HG02759 (cell line): Measurements from ENCODE around the gene OTOF.

Experiments used
- ATAC-seq: cut with Tn5 transposase; IDR thresholded peaks from one replicate; pipeline ENCODE4 v1.9.1; 2021; ENCODE audit warnings: mild to moderate bottlenecking, moderate library complexity; ENCODE audit not compliant: unreplicated experiment

The OTOF gene

DNA sequence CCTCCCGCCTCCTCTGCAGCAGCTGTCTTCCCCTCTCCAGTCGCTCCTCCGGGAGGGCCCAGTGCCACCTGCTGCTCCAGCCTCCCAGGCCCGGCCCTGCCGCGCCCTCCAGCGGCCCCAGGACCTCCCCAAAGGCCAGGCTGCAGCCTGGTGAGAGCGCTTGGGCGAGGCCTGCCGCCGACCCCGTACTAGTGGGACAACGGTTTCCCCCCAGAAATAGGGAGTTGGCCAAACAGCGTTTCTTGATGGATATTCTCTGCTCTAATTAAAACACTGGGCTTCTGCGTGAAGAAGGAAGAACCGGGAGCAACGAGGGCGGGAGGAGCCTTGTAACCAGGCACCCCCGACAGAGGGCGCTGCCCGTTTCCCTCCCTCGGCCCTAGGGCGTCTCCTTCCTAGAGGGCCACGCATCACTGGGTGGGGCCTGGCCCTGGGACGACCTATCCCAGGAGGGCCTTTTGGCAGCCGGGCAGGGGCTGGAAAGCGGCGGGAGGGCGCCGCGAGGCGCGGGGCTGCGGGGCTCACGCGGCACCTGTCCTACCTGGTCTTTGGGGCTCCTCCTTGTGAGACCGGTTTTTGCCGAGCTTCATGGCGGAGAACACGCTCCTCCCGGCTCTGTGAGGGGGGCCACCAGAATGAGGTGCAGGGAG is 25.4 kb upstream of the OTOF start:
- ATAC-seq = peak; percentile 73

DNA sequence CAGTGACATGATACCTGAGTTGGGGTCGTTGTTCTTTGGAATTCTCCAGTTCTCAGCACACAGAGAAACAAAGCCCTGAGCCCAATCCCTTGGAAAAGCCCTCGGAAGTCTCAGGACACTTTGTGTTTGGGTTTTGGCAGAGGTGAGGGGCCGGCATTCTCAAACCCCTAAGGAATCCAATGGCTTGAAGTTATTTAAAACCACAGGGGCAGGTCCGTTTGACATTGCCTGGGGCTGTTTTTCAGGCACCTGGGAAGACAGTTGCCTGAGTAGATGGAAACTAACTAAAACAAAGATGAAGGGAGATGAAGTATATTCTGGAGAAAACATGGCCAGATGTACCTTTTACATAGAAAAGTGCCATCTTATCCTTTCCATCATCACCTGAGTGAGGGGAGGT is 22.5 kb upstream of the OTOF start:
- ATAC-seq = no peak

DNA sequence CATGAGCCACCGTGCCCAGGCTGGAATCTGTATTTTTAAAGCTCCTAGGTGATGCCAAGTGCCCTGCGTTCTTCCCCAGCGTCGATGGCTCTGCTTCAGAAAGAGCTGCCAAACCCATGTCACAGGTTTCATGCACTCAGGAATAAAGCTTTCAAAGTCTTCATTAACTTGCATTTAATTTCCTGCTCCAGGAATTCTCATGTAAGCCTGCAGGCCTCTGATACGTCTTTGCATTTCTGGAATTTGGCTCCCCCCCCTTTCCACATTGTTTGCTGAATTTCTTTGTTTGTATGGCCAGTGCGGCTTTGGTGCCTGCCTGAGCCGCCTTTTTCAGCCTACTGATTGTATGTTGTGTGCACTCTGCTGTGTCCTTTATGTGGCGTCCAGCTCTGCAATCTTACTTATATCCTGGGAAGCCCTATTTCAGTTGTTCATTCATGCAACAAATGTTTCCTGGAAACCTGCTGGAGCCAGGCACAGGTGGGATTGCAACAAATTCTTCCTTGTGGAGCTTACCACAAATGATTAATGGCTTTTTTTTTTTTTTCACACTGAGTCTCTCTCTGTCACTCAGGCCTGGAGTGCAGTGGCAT is 17.9 kb upstream of the OTOF start:
- no peak for ATAC-seq

DNA sequence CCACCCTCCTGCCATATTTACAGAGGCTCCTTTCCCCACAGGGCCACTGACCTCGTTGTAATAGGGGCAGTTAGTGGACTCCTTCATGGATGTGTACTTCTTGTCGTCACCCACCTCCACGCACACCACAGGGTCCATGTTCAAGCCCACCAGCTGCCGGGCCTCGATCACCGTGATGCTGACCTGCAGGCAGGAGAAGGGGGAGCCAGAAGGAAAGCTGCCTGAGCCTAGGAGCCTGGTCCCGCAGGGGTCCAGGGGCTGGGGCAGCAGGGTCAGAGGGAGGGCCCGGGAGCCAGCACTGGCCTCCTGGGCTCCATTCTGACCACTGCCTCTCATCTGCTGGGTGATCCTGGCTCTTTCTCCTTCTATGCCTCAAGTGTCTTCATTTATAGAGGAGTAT is 17.0 kb upstream of the OTOF start:
- ATAC-seq = no peak

DNA sequence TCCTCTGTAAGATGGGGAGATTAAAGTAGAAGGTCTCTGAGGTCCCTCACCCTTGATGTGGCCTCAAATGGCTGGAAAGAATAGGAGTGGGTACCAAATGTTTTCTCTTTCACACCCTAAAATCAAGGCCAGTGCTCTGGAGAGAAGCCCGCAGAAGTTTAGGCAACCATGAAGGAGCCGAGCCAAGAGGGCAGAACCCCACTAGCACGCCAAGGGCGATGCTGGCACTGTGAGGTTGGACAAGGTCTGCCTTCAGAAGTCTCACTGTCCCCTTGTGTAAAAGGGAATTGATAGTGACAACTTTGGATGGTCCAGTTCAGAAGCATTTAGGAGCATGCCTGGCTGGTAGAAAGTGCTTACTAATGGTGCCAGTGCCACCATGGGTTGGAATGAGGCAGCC is 16.3 kb upstream of the OTOF start:
- ATAC-seq = no peak

DNA sequence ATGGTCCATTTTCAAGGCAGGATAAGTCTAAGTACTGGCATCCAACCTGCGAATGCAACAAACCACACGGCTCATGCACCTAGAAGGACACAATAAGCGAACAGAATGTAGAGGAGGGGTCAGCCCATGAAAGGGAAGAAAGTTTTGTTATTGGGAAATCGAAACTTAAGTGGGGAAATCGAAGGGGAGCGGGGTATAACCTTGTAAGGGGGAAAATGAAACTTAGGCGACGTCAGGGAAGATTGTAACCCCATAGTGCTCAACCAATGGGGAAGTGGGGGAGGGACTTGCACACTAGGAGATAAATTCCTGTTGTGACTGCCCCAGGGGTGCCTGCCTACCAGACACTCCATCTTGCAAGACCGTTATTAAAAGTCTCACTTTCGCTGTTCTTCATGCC is 15.6 kb upstream of the OTOF start:
- no peak for ATAC-seq

DNA sequence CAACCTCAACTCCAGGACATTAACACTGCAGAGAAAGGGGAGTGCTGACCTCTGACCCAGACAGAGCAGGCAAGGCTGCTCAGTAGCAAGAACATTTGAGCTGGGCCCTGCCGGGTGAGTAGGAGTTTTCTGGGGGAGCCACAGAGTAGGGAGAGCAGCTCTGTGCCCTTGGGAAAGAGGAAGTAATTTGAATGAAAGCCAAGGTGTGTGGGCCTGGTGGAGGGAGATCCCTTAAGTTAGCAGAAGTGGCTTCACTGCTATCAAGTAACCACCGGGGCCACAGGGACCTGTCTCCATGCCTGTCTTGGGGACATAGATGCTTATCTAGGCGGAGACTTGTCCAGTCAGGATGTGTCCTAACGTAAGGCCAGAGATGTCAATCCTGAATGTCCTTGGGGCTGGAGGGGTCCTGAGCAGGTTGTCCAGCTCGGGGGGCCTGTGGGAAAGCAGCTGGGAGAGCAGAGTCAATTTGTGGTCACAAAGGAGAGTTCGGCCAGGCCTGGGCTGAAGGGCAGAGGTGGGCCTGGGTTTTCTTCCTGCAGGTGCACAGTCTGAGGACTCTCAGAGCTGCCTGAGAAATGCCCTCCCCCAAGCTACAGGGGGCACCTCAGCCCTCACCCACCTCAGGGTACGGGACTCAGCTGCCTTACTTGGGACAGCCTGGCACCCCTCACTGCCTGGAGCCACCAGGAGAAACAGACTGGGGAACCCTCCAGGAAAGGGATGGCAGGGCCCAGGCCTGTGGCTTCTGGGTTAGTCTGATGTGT is 15.0 kb upstream of the OTOF start:
- no peak for ATAC-seq

DNA sequence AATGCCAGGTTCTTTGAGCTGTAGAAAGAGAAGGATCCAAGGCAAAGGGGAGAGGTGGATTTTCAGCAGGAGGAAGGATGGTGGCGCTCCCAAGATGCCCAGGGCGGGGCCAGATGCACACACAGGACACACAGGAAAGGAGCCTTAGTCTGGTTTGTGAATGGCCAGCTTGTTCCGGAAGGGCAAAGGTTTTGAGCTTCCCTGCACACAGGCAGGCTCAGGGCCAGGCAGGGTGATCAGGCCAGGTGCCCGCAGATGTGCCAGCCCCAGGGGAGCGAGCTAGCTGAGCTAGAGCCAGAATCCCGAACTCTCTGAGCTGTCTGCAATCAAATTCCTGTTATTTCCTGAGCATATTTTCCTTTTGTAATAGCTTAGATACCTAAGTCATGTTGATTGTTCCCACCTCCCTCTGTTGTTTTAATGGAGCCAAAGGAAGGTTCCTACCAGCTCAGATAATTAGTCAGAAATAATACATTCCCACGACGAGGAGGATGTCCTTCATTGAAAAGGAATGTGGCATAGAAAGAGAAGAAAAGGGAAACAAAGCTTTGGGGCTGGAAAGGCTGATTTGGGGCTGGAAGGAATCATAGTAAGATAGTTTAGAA is 13.7 kb upstream of the OTOF start:
- ATAC-seq = no peak

DNA sequence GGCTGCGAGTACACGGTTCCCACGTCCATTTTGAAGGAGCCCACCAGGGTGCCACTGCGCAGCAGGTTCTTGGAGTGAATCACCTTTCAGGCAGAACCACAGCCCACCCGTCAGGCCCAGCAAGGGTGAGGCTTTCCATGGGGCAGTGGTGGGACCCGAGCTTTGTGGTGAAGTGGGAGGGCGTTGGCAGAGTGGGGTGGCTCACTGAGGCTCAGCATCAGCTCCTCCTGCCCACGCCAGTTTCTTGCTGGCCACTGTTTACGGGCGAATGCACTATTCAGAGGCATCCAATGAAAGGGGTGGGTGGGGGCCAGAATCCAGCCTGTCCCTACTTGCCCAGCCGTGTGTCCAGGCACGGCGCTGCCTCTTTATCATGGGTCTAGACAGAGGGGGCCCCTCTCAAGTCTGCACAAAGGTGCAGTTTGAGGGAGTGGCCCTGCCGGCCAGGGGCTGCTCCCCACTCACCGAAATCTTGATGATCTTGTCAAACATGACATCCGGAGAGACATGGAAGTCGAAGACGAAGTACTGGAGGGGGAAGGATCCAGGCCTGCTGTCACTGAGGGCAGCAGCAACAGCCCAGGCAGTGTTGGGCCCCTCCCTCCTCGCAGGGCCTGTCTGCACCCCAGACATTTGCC is 11.4 kb upstream of the OTOF start:
- no peak for ATAC-seq

DNA sequence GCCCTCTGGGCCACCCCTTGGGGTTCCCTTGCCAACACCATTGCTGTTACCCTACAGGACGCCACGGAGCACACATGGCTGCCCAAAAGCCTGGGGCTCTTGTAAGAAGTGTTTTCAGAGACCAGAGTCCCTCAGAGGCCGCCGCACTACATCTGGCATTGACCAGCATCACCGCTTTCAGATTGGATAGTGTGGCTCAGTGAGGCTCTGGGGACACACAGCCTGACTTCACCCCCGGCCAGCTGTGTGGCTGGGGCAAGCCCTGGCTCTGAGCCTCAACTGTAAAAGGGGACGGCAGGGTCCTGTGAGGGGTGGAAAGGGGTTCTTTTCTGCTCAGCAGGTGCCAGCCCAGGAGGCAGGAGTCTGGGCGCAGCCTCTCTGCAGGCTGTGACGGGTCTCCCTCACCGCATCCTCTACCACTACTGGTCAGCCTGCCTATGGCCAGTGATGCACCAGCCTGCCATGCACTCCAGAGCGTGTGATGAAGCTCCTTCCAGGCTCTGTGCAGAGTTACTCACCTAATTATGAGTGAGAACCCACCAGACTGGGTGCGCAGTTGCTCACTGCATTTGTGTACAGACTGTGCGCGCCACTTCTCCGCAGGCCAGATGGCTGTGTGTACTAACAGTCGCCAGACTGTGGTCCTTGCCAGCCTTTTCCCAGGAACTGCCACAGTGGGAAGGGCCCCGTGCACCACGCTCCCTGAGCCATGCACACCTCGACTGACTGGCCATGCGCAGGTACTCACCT is 10.7 kb upstream of the OTOF start:
- no peak for ATAC-seq

DNA sequence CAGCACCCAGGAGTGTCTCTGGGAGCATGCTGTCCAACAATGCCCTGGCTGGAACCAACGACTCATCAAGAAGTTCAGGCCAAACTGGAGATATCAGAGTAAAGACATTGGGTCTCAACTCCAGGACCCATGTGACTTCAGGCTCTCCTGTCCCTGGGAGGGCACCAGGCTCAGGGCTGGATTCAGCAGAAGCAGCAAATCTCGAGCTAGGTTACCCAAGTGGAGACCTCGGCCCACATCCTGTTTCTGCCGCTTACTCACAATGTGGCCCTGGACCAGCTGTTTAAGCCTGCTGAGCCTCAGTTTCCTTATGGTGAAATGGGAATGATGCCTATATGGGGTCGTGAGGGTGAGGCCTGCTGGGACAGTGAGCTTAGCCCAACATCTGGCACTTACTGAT is 9.3 kb upstream of the OTOF start:
- ATAC-seq = no peak

DNA sequence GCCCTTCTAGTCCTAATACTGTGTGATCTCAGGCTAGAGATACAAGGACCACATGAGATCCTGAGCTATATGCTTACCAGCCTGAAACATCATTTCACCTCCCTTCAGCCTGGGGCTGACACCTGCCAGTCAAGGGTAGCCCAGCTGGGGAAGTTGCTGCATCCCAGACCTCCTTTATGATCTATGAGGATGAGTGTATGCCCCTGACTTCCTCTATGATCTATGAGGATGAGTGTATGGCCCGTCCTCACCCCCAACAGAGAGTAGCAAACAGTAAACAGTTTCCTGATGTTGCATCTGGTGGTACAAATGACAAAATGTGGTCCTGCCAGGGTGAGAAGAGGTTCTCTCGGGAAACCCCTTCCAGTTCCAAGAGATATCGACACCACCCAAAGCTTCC is 8.9 kb upstream of the OTOF start:
- no peak for ATAC-seq

DNA sequence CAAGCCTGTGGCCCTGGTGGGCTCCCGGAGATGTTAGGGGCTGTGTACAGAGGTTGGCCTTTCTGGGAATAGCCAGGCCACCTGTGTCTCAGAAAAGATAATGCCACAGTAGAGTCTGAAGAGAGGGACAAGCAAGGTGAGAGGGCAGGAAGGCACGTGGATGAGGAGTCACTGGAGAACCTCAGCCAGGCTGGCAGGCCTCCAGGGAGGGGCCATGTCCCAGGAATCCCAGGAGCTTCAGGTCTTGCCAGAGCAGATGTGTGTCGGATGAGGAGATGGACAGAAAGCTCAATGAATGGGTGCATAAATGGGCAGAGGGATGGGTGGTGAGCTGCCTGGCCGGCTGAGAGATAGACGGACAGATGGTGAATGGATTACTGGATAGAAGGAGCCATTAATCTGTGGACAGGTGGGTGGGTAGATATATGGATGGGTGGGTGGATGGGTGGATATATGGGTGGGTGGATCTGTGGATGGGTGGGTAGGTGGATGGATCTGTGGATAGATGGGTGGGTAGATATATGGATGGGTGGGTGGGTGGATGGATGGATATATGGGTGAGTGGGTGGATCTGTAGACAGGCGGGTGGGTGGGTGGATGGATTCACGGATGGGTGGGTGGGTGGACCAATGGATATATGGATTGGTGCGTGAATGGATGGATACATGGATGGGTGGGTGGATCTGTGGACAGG is 7.9 kb upstream of the OTOF start:
- ATAC-seq = no peak

DNA sequence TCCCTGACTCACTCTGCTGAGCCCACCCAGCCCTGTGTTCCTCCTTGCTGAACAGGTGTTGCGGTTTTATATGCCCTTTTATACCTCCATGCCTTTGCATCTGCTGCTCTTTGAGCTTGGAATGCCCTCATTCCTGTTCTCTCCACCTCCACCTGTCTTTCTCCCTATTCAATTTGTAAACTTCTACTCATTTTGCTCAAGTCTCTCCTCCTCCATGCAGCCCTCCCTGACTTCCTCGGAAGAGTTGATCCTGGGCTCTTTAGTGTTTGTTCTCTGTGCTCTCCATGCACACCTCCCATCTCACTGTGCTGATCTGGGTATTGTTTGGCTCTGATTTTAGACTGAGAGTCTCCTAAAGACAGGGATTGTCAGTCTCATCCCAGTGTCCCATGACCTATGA is 7.2 kb upstream of the OTOF start:
- no peak for ATAC-seq

DNA sequence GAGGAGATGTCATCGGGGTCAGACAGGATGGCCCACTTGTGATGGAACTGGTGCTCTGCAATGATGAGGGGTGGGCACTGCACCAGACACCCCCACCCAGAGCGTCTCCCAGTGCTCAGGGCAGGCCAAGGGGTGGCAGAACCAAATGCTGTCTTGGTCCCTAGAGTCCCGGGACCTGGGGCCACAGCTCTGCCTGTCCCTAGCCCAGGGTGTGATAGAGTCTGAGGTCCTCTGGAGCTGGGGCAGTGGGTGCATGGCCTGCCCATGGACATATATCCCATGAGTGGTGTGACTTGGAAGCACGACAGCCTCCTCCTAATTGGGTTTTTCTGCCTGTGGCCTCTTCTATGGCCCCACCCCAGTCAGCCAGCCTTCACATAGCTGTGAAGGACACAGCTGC is 6.7 kb upstream of the OTOF start:
- ATAC-seq = no peak

DNA sequence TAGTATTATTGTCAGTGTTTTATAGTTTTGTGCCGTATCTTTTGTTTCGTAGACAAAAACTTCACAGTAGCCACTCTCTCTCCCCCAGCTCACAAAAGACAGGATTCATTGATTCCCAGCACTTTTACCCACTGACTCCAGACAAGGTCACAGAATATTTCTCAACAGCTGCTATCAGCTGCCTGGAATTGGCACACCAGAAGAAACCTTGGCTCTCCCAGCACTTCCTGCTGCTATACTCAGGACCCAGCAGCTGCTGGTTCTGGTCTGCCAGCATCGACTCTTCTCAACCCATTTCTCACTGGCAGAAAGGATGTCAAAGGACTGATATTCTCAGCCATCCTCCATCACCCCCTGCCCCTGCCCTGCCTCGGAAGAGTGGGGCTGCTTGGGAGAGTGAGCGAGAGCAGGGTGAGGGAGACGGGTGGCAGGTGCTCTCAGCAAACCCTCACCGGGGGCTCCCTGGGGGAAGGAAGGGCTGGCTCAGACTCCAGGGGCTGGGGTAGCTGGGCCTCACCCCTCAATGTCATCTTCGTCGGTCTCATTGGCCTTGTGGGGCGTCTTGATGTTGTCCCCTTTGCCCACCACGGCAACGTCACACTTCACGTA is 6.1 kb upstream of the OTOF start:
- ATAC-seq = no peak

DNA sequence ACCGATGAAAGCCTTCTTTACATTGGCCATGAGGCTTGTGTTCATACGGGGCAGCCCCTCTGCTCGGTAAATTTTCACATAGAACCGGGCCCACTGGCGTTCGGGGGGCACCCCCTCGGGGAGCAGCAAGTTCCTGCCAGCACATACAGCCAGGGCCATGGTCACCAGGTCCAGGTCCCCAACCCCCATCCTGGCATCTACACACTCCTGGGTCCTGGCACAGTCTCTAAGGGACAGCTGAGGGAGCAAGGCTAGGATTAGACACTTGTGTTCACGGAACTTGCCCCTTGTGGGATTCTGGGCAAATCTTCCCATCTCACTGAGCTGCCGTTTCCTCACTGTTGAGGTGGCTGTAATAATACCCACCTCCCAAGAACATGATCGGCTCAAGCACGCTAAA is 5.6 kb upstream of the OTOF start:
- no peak for ATAC-seq

DNA sequence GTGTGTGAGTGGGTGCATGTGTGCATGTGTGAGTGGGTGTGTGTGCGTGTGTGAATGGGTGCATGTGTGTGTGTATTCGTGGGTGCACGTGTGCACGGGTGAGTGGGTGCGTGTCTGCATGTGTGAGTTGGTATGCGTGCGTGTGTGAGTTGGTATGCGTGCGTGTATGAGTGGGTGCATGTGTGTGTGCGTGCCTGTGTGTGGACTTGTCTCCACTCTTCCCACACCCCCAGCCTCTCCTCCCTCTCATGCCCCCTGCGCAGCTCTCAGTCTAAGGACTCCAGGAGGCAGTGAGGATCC is 5.1 kb upstream of the OTOF start:
- no peak for ATAC-seq

DNA sequence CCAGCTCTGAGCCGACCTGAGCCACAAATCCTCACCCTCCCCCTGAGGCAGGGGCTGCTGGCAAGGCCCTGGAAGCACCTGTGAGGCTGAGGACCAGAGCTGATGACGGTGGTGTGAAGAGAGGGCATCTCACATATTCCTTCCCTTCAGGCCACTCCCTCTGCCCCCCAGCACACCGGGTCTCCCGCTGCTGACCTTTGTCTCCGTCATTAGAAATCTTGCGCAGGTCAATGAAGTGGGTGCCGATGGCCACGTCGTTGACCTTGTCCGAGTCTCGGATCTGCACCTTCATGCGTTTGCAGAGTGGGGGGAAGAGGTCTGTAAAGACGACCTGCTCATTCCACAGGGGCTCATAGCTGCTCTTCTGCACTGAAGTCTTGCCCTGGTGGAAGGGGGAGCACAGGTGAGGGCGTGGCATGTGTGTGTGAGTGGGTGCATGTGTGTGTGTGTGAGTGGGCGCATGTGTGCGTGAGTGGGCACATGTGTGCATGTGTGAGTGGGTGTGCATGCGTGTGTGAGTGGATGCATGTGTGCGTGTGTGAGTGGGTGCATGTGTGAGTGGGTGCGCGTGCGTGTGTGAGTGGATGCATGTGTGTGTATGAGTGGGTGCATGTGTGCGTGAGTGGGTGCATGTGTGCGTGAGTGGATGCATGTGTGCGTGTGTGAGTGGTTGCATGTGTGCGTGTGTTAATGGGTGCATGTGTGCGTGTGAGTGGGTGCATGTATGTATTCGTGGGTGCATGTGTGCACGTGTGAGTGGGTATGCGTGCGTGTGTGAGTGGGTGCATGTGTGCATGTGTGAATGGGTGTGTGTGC is 4.5 kb upstream of the OTOF start:
- ATAC-seq = no peak
